K562 (cell line): ENCODE measurements around the gene TMEM132C. TPM values are rescaled to one million over a fixed set of nuclear protein-coding genes. Genes with fewer than 3 reads are reported as not detected.

Source experiments
- ATAC-seq: fragments of 200-7000 bp; cut with Tn5 transposase; 3 replicates; pipeline ENCODE4 v1.9.1; 2020; ENCODE audit warnings: moderate library complexity
- BruUV-seq: library from RNA; stranded (reverse); fragments of 400-500 nt; replicated peaks from 2 replicates; lab custom pipeline; 2021; lab: Mats Ljungman, UMichigan
- CTCF ChIA-PET: fragments of 300-600 bp; formaldehyde crosslinking; extraction: SDS; loops from one replicate; lab custom pipeline; 2021; ENCODE audit warnings: low intra/inter-chr PET ratio; lab: Yijun Ruan, JAX
- POLR2A ChIA-PET: fragments of 300-600, 350-650 bp; sonication (Branson Sonifier 250); formaldehyde crosslinking; extraction: SDS; loops from one replicate; lab custom pipeline; 2021; ENCODE audit warnings: antibody characterized with exemption, inconsistent platforms; lab: Yijun Ruan, JAX
- DNase-seq, 4 experiments: peaks; one replicate each; pipeline versions ENCODE4 v3.0.0 to v3.0.0-alpha.2; 2011 to 2018; ENCODE audit warnings: low spot score in 3 of 4, mixed read lengths in 3 of 4; ENCODE audit errors: extremely low read depth in 1 of 4
- FAIRE-seq: peaks from 2 replicates; lab custom pipeline; 2011; peaks lifted over from hg19 to GRCh38; lab: Jason Lieb, UNC
- H2AFZ ChIP-seq: 2 replicates; pipeline ENCODE4 v1.6.0; 2011; ENCODE audit warnings: low read depth, low read length, control low read depth, inconsistent platforms
- H3K27ac ChIP-seq: fragments of 200-600 bp; 3 replicates; pipeline ENCODE4 v1.8.0; 2011; ENCODE audit warnings: low read depth, mild to moderate bottlenecking, control low read depth, inconsistent platforms, low read length, moderate library complexity, mixed read lengths; ENCODE audit errors: extremely low read depth
- H3K27me3 ChIP-seq, 2 experiments: fragments of 300-600 bp in 1 of 2; 2 replicates in 1 of 2; 3 replicates in 1 of 2; pipeline versions ENCODE4 v1.6.0 to v1.8.0; 2011; ENCODE audit warnings: inconsistent platforms in 2 of 2, low read length in 2 of 2, mild to moderate bottlenecking in 1 of 2, mixed read lengths in 1 of 2, moderate library complexity in 1 of 2; ENCODE audit not compliant: control insufficient read depth in 2 of 2, insufficient read depth in 2 of 2
- H3K36me3 ChIP-seq: fragments of 300-600 bp; 3 replicates; pipeline ENCODE4 v1.8.0; 2011; ENCODE audit warnings: mild to moderate bottlenecking, low read length, inconsistent platforms; ENCODE audit not compliant: control insufficient read depth, insufficient read depth
- H3K4me1 ChIP-seq, 2 experiments: fragments of 200-600 bp in 1 of 2; replicated peaks in 1 of 2; 2 replicates in 1 of 2; 3 replicates in 1 of 2; pipeline versions ENCODE4 v1.5.1 to v1.8.0; 2011; ENCODE audit warnings: inconsistent platforms in 2 of 2, low read length in 2 of 2, mild to moderate bottlenecking in 1 of 2, mixed read lengths in 1 of 2, moderate library complexity in 1 of 2; ENCODE audit not compliant: control insufficient read depth in 2 of 2, insufficient read depth in 2 of 2
- H3K4me2 ChIP-seq: 2 replicates; pipeline ENCODE4 v1.6.1; 2011; ENCODE audit warnings: low read length, control low read depth, inconsistent platforms, mixed read lengths; ENCODE audit not compliant: insufficient read depth
- H3K4me3 ChIP-seq: fragments of 200-600 bp; sonication (generic), shearing (Covaris generic); 2 replicates; pipeline ENCODE4 v1.5.1; 2016; ENCODE audit warnings: control low read depth, inconsistent platforms
- H3K79me2 ChIP-seq: fragments of 200-600 bp; 3 replicates; pipeline ENCODE4 v1.8.0; 2011; ENCODE audit warnings: low read length, inconsistent platforms; ENCODE audit not compliant: control insufficient read depth, insufficient read depth
- H3K9ac ChIP-seq, 2 experiments: 2 replicates each; pipeline versions ENCODE4 v1.6.0 to v1.6.1; 2011; ENCODE audit warnings: low read depth in 2 of 2, low read length in 2 of 2, control low read depth in 1 of 2, inconsistent platforms in 1 of 2, mild to moderate bottlenecking in 1 of 2, mixed read lengths in 1 of 2; ENCODE audit not compliant: insufficient read depth in 1 of 2
- H3K9me1 ChIP-seq: one replicate; pipeline ENCODE4 v1.6.0; 2011; ENCODE audit warnings: inconsistent platforms, mild to moderate bottlenecking, low read length, moderate library complexity; ENCODE audit not compliant: control insufficient read depth, insufficient read depth
- H3K9me3 ChIP-seq: replicated peaks from 2 replicates; pipeline ENCODE4 v1.5.1; 2011; ENCODE audit warnings: low read depth, low read length, inconsistent platforms; ENCODE audit not compliant: control insufficient read depth, insufficient read depth
- H4K20me1 ChIP-seq: replicated peaks from 2 replicates; pipeline ENCODE4 v1.6.1; 2011; ENCODE audit warnings: low read length, inconsistent platforms, mixed read lengths; ENCODE audit not compliant: control insufficient read depth, insufficient read depth
- ARHGAP35 ChIP-seq: fragments of 450-650 bp; IDR thresholded peaks from 2 replicates; pipeline ENCODE4 v1.6.1; 2018; ENCODE audit not compliant: partially characterized antibody
- CBX2 ChIP-seq: fragments of 200-600 bp; sonication (generic); IDR thresholded peaks from one replicate; pipeline ENCODE4 v1.6.1; 2012; ENCODE audit warnings: mild to moderate bottlenecking, low read length, inconsistent platforms; ENCODE audit not compliant: insufficient read depth, poor library complexity, severe bottlenecking
- CTBP1 ChIP-seq: fragments of 450-650 bp; IDR thresholded peaks from 2 replicates; pipeline ENCODE4 v1.6.1; 2016; ENCODE audit warnings: borderline replicate concordance
- GTF2A2 ChIP-seq: IDR thresholded peaks from 2 replicates; pipeline ENCODE4 v1.6.1; 2016; ENCODE audit warnings: mild to moderate bottlenecking, missing genetic modification characterization, missing compliant biosample characterization
- ID3 ChIP-seq, 2 experiments: fragments of 250-450 bp in 1 of 2; fragments of 450-650 bp in 1 of 2; sonication (Bioruptor Pico) in 1 of 2; IDR thresholded peaks; 2 replicates each; pipeline versions ENCODE4 v1.6.1 to v1.8.0; 2016 to 2021; ENCODE audit warnings: mild to moderate bottlenecking in 2 of 2, moderate library complexity in 2 of 2, missing compliant biosample characterization in 1 of 2, missing genetic modification characterization in 1 of 2
- KLF1 ChIP-seq: fragments of 450-650 bp; IDR thresholded peaks from 2 replicates; pipeline ENCODE4 v1.6.1; 2016; ENCODE audit warnings: missing genetic modification characterization, missing compliant biosample characterization
- MBD1 ChIP-seq: fragments of 250-450 bp; sonication (Bioruptor Pico); IDR thresholded peaks from 2 replicates; pipeline ENCODE4 v1.8.0; 2022; ENCODE audit warnings: inconsistent platforms
- NR2C1 ChIP-seq, 2 experiments: fragments of 450-650 bp; IDR thresholded peaks; 2 replicates each; pipeline ENCODE4 v1.6.1; 2017; ENCODE audit warnings: mild to moderate bottlenecking in 2 of 2, antibody characterized with exemption in 1 of 2, inconsistent platforms in 1 of 2, missing compliant biosample characterization in 1 of 2, missing genetic modification characterization in 1 of 2
- SAFB ChIP-seq: fragments of 200-400 bp; formaldehyde crosslinking; IDR thresholded peaks from 2 replicates; pipeline ENCODE4 v1.6.1; 2017; ENCODE audit warnings: low read depth, low read length, borderline replicate concordance
- TEAD4 ChIP-seq, 2 experiments: sonication (generic) in 1 of 2; formaldehyde crosslinking in 1 of 2; IDR thresholded peaks; 2 replicates each; pipeline versions ENCODE4 v1.6.1 to v1.8.0; 2012 to 2022; ENCODE audit warnings: borderline replicate concordance in 1 of 2, inconsistent platforms in 1 of 2, low read length in 1 of 2, mild to moderate bottlenecking in 1 of 2, missing genetic modification reagents in 1 of 2
- ZNF217 ChIP-seq: sonication (generic); formaldehyde crosslinking; IDR thresholded peaks from 2 replicates; pipeline ENCODE4 v1.8.0; 2022; ENCODE audit warnings: mild to moderate bottlenecking, missing genetic modification reagents
- ZNF253 ChIP-seq: fragments of 250-450 bp; sonication (Bioruptor Pico); conservative IDR thresholded peaks from 2 replicates; pipeline ENCODE4 v1.6.1; 2021; ENCODE audit warnings: mild to moderate bottlenecking
- ZNF445 ChIP-seq: fragments of 250-450 bp; sonication (Bioruptor Pico); IDR thresholded peaks from 2 replicates; pipeline ENCODE4 v1.4.0; 2020; ENCODE audit warnings: low read depth, mild to moderate bottlenecking, moderate library complexity
- WGBS: fragments of 100-300 bp; shearing (Covaris generic); methylation state at CpG from one replicate; pipeline ENCODE4 v1.1.6; 2016; ENCODE audit warnings: low coverage, mixed read lengths; ENCODE audit not compliant: insufficient coverage; ENCODE audit errors: missing lambda C conversion rate; 5-methylcytosine and 5-hydroxymethylcytosine counted together
- in situ Hi-C: fragments of 300-500 bp; cut with MboI; formaldehyde crosslinking; loops from 4 replicates; pipeline ENCODE4 v1.15.0; 2018; ENCODE audit warnings: inconsistent platforms, mixed read lengths
- intact Hi-C: fragments of 100-400 bp; cut with micrococcal nuclease; formaldehyde crosslinking; loops from 2 replicates; pipeline ENCODE4 v1.14.2; 2022
- polyA plus RNA-seq, 8 experiments: library from polyadenylated mRNA; depleted of rRNA in 4 of 8; stranded (reverse) in 5 of 8; unstranded in 3 of 8; fragments of >200 nt; fragmentation: Nextera tagmentation in 2 of 8; fragmentation: Illumina TruSeq in 1 of 8; extraction: Ambion mirVana in 2 of 8; extraction: Trizol in 1 of 8; gene quantifications; 2 replicates each; pipeline versions ENCODE4 v1.2.1 to v1.2.3, GENCODE V29; 2011 to 2014; ENCODE audit warnings: inconsistent platforms in 1 of 8, missing spikeins in 1 of 8
- total RNA-seq, 7 experiments: library from RNA; depleted of rRNA in 6 of 7; stranded (reverse); fragments of >200 nt in 6 of 7; fragmentation: Illumina TruSeq in 2 of 7; extraction: Trizol in 2 of 7; gene quantifications; 2 replicates each; pipeline versions ENCODE4 v1.2.1 to v1.2.3, GENCODE V29; 2011 to 2021; ENCODE audit warnings: low replicate concordance in 1 of 7

Gene TMEM132C
- total and polyA plus RNA-seq, 9 of the 15 experiments (the other 6 are each of a cell fraction or from before 2014, with no cell fraction given), result not detected

DNA sequence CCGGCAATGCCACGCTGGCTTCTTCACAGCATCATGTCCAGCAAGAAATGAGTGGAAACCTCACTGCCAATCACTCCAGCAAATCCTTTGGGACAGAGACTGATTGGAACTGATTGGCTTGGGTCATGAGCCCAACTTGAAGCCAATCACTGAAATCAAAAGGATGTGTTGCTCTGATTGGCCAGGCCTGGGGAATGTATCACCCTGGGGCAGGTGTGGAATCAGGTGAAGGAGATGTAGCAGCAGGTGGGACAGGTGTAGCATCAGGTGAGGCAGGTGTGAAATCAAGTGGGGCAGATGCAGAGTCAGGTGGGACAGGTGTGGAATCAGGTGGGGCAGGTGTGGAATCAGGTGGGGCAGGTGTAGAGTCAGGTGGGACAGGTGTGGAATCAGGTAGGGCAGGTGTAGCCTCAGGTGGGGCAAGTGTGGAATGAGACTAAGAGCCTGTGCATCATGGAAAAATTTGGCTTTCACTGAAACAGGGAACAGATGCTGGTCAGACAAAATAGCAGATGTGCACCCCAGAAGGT lies 350.4 kb downstream of the TMEM132C start:
- Histone ChIP-seq H3K4me1 (no peaks in the 10 kb centered on the region), H3K27ac (no peak overlapping the region), H3K9ac (no peak overlapping the region), H3K79me2 (no peaks in the 10 kb centered on the region), H3K9me1 (no peaks in the 10 kb centered on the region), H2AFZ (no peak overlapping the region), H3K4me2 (no peak overlapping the region), H3K4me3 (no peak overlapping the region), H3K9me3 (no peaks in the 10 kb centered on the region), H3K36me3 (no peaks in the 10 kb centered on the region), H4K20me1 (no peaks in the 10 kb centered on the region), H3K27me3 (no peaks in the 10 kb centered on the region)
- WGBS, result no CpG with 5 or more reads among the region's 2 CpGs
- in situ Hi-C loops, result no loop called here
- ATAC-seq (no peak), DNase-seq (no peak), FAIRE-seq (no peak)
- POLR2A ChIA-PET, result no interaction called here
- TF ChIP-seq CTBP1 (no peak), NR2C1 (IDR thresholded peaks at IDR 0.05) (no peak), NR2C1 (tag; IDR thresholded peaks at IDR 0.05) (no peak), ZNF217 (CRISPR knock-in tag) (no peak), CBX2 (no peak), MBD1 (no peak), TEAD4 (IDR thresholded peaks at IDR 0.05; ENCODE audit: low read length) (no peak), TEAD4 (CRISPR knock-in tag; IDR thresholded peaks at IDR 0.05; ENCODE audit: borderline replicate concordance) (no peak), ID3 (CRISPR knock-in tag; IDR thresholded peaks at IDR 0.05) (no peak), ID3 (tag; IDR thresholded peaks at IDR 0.05) (no peak), ZNF253 (CRISPR knock-in tag) (no peak), GTF2A2 (tag) (no peak), SAFB (no peak), KLF1 (tag) (no peak), ARHGAP35 (no peak), ZNF445 (no peak)
- BruUV-seq, result no TSS peak
- CTCF ChIA-PET, result no interaction called here
- intact Hi-C loops, result no loop called here
